Retina (tissue), 1 donor: ENCODE measurements around the gene TBX22.
"Not testable (repeated sequence)": the region's sequence is repeated elsewhere in the genome, so short reads cannot be mapped to it uniquely, and the experiment has no call there.

Source experiments
- DNase-seq: peaks from one replicate; pipeline ENCODE4 v3.0.0-alpha.2; 2016

Gene TBX22

GRCh38 chrX:80014141-80014940 lies at the start of gene TBX22:
TBX22 (plus strand) TSS chrX:80014753; CDS start chrX:80022270, 7,517 bp downstream.
- DNase-seq, result no peak

DNA sequence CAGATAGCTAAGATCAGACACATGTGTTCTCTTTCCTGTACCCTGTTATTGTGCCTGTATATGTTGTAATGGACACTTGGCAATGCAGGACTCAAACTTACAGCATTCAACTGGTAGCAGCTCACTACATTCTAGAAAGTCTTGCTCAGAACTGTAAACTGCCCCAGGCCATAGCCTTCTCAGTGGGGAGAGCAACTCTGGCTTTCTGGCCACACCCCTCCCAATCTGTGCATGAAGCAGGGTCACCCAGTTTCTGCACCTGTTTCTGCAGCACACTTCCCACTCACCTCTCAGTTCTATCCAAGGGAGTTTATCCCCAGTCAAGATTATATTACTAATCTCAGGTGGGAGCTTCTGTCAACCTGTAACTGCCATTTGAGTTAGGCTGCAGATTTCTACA lies 38.9 kb upstream of the TBX22 start:
- DNase-seq, result no peak

DNA sequence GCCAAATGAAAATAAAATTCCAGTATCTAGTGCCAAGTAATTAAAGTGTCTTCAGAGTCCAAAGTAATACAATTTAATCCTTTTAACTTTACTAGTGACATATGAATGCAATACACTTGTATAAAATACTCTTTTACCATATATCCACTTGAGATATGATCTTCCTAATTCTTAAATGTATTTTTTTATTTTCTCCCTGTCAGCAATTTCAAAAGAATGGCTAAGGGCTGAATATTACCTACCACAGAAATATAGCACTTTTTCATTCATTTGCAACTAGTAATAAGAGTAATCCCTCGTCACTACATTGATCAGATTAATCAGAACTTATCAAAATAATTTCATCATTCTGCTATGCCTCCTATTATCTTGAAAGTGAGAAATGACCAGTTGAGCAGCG lies 10.1 kb upstream of the TBX22 start:
- no peak for DNase-seq

- DNase-seq, result no peak
Measured at GRCh38 chrX:80011522-80011921, 3.0 kb upstream of the TBX22 start.

- DNase-seq, result no peak
Measured at GRCh38 chrX:80016182-80016581, 1.6 kb downstream of the TBX22 start.

DNA sequence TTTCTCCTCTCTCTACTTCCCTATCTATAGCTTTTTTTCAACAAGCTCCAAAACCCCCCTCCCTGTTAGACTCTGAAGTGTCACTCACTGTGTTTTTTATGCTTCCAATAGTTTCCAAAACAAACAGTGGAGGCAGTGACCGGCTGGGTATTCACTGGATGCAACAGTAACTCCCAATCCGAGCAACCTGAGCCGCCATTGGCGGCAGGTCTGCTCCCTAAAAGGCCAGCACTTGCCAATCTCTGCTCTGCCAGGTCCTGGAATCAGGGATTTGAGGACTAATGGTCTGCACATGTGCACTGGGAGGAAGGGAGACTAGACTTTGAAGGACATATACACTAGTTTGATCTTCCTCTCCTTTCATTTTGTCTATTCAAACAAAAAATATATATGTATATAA lies 7.1 kb downstream of the TBX22 start:
- DNase-seq, result peak; percentile 21

GRCh38 chrX:80022363-80023031 lies 7.9 kb downstream of the TBX22 start:
- DNase-seq, result peak; percentile 61

- no peak for DNase-seq
Measured at GRCh38 chrX:80026116-80026515, 11.6 kb downstream of the TBX22 start.

GRCh38 chrX:80066156-80066555 lies 51.6 kb downstream of the TBX22 start:
- DNase-seq, result not testable (repeated sequence)

- not testable (repeated sequence) for DNase-seq
Measured at GRCh38 chrX:80075625-80076024, 61.1 kb downstream of the TBX22 start.
